IMR-90 (cell line): ENCODE data around the gene GPR37. TPM values are rescaled to one million over a fixed set of nuclear protein-coding genes. Genes with fewer than 3 reads are reported as not detected.

Experiments used
- ATAC-seq: fragments of 200-7000 bp; cut with Tn5 transposase; 2 replicates; pipeline ENCODE4 v1.9.1; 2020; ENCODE audit warnings: low read depth, mild to moderate bottlenecking, moderate library complexity
- BruUV-seq: library from RNA; stranded (reverse); fragments of 400-500 nt; replicated peaks from 2 replicates; lab custom pipeline; 2021; lab: Mats Ljungman, UMichigan
- CTCF ChIA-PET: fragments of 300-600 bp; formaldehyde crosslinking; extraction: SDS; loops from one replicate; lab custom pipeline; 2021; ENCODE audit warnings: antibody characterized with exemption; lab: Yijun Ruan, JAX
- POLR2A ChIA-PET: fragments of 300-600 bp; sonication (Branson Sonifier 250); formaldehyde crosslinking; loops from one replicate; lab custom pipeline; 2022; ENCODE audit warnings: antibody characterized with exemption; ENCODE audit not compliant: unreplicated experiment; lab: Charles Lee
- DNase-seq: peaks from one replicate; pipeline ENCODE4 v3.0.0; 2013
- H2AFZ ChIP-seq: replicated peaks from 2 replicates; pipeline ENCODE3; 2013; ENCODE audit warnings: low read length, mild to moderate bottlenecking; ENCODE audit not compliant: poor library complexity
- H2AK5ac ChIP-seq: 2 replicates; pipeline ENCODE4 v1.6.1; 2013; ENCODE audit warnings: low read depth, low read length, inconsistent platforms
- H2AK9ac ChIP-seq: replicated peaks from 2 replicates; pipeline ENCODE3; 2013; ENCODE audit warnings: mild to moderate bottlenecking, low read depth, low read length, moderate library complexity; ENCODE audit not compliant: poor library complexity
- H2BK120ac ChIP-seq: 2 replicates; pipeline ENCODE4 v1.6.1; 2013; ENCODE audit warnings: low read depth, low read length, inconsistent platforms
- H2BK15ac ChIP-seq: 3 replicates; pipeline ENCODE4 v1.6.1; 2013; ENCODE audit warnings: low read depth, low read length, inconsistent platforms
- H2BK20ac ChIP-seq: 2 replicates; pipeline ENCODE4 v1.6.1; 2013; ENCODE audit warnings: low read depth, mild to moderate bottlenecking, inconsistent platforms, low read length, moderate library complexity
- H2BK5ac ChIP-seq: 2 replicates; pipeline ENCODE4 v1.6.1; 2013; ENCODE audit warnings: mild to moderate bottlenecking, low read depth, low read length, inconsistent platforms; ENCODE audit not compliant: poor library complexity, severe bottlenecking
- H3K14ac ChIP-seq: replicated peaks from 2 replicates; pipeline ENCODE4 v1.6.1; 2013; ENCODE audit warnings: low read depth, low read length, inconsistent platforms
- H3K18ac ChIP-seq: 2 replicates; pipeline ENCODE4 v1.6.1; 2013; ENCODE audit warnings: low read depth, low read length, control low read depth
- H3K23ac ChIP-seq: 2 replicates; pipeline ENCODE4 v1.6.1; 2013; ENCODE audit warnings: low read depth, low read length, inconsistent platforms
- H3K27ac ChIP-seq: 2 replicates; pipeline ENCODE4 v1.5.1; 2013; ENCODE audit warnings: mild to moderate bottlenecking, control low read depth, low read length; ENCODE audit not compliant: insufficient read depth
- H3K27me3 ChIP-seq: 2 replicates; pipeline ENCODE4 v1.6.1; 2013; ENCODE audit warnings: low read length; ENCODE audit not compliant: control insufficient read depth, insufficient read depth
- H3K36me3 ChIP-seq: 2 replicates; pipeline ENCODE4 v1.6.1; 2013; ENCODE audit warnings: low read length, mixed read lengths; ENCODE audit not compliant: control insufficient read depth, insufficient read depth
- H3K4ac ChIP-seq: 2 replicates; pipeline ENCODE4 v1.6.1; 2013; ENCODE audit warnings: low read depth, low read length, inconsistent platforms
- H3K4me1 ChIP-seq: 2 replicates; pipeline ENCODE4 v1.6.1; 2013; ENCODE audit warnings: low read length, mixed read lengths; ENCODE audit not compliant: control insufficient read depth, insufficient read depth
- H3K4me2 ChIP-seq: 2 replicates; pipeline ENCODE4 v1.6.1; 2013; ENCODE audit warnings: low read depth, mild to moderate bottlenecking, control low read depth, low read length, moderate library complexity
- H3K4me3 ChIP-seq: 2 replicates; pipeline ENCODE4 v1.5.1; 2013; ENCODE audit warnings: low read depth, mild to moderate bottlenecking, control low read depth, low read length, moderate library complexity; ENCODE audit not compliant: insufficient read depth
- H3K56ac ChIP-seq: 2 replicates; pipeline ENCODE4 v1.6.1; 2013; ENCODE audit warnings: low read length, inconsistent platforms; ENCODE audit not compliant: insufficient read depth; ENCODE audit errors: extremely low read depth
- H3K79me1 ChIP-seq, 2 experiments: 2 replicates each; pipeline ENCODE4 v1.6.1; 2013; ENCODE audit warnings: low read length in 2 of 2, inconsistent platforms in 1 of 2, low read depth in 1 of 2
- H3K9ac ChIP-seq: 2 replicates; pipeline ENCODE4 v1.6.1; 2013; ENCODE audit warnings: low read depth, low read length, control low read depth
- H3K9me1 ChIP-seq: 2 replicates; pipeline ENCODE4 v1.6.1; 2013; ENCODE audit warnings: low read length, inconsistent platforms; ENCODE audit not compliant: insufficient read depth
- H3K9me3 ChIP-seq: 2 replicates; pipeline ENCODE4 v1.6.1; 2013; ENCODE audit warnings: low read length; ENCODE audit not compliant: control insufficient read depth, insufficient read depth
- H4K20me1 ChIP-seq: 2 replicates; pipeline ENCODE4 v1.6.1; 2013; ENCODE audit warnings: low read length, inconsistent platforms; ENCODE audit not compliant: insufficient read depth
- H4K5ac ChIP-seq: 2 replicates; pipeline ENCODE4 v1.6.1; 2013; ENCODE audit warnings: mild to moderate bottlenecking, low read depth, low read length, control low read depth
- H4K8ac ChIP-seq, 2 experiments: 2 replicates each; pipeline ENCODE4 v1.6.1; 2013; ENCODE audit warnings: low read depth in 2 of 2, low read length in 2 of 2, control low read depth in 1 of 2, inconsistent platforms in 1 of 2
- H4K91ac ChIP-seq: 2 replicates; pipeline ENCODE4 v1.6.1; 2013; ENCODE audit warnings: low read depth, low read length, inconsistent platforms; ENCODE audit not compliant: insufficient read depth
- BHLHE40 ChIP-seq: fragments of 150-350 bp; IDR thresholded peaks from 2 replicates; pipeline ENCODE4 v1.6.1; 2016; ENCODE audit warnings: mild to moderate bottlenecking, low read depth, low read length
- CEBPB ChIP-seq: IDR thresholded peaks from 2 replicates; pipeline ENCODE4 v1.6.1; 2012; ENCODE audit warnings: low read depth, low read length, improper control_type of control experiment
- CHD1 ChIP-seq: IDR thresholded peaks from 2 replicates; pipeline ENCODE4 v1.6.1; 2012; ENCODE audit warnings: low read depth, low read length, improper control_type of control experiment
- CTCF ChIP-seq: conservative IDR thresholded peaks from 2 replicates; pipeline ENCODE4 v1.5.1; 2012; ENCODE audit warnings: mild to moderate bottlenecking, low read depth, low read length, improper control_type of control experiment
- ELK1 ChIP-seq: fragments of 150-350 bp; IDR thresholded peaks from 2 replicates; pipeline ENCODE4 v1.6.1; 2016; ENCODE audit warnings: low read depth, mild to moderate bottlenecking, low read length, moderate library complexity, borderline replicate concordance
- FOS ChIP-seq: fragments of 150-350 bp; IDR thresholded peaks from 2 replicates; pipeline ENCODE4 v1.6.1; 2016; ENCODE audit warnings: low read depth, low read length
- MAFK ChIP-seq: IDR thresholded peaks from 2 replicates; pipeline ENCODE4 v1.6.1; 2012; ENCODE audit warnings: low read depth, low read length, improper control_type of control experiment
- MAZ ChIP-seq: IDR thresholded peaks from 2 replicates; pipeline ENCODE4 v1.6.1; 2012; ENCODE audit warnings: low read depth, mild to moderate bottlenecking, low read length, improper control_type of control experiment, moderate library complexity, borderline replicate concordance
- MXI1 ChIP-seq: IDR thresholded peaks from 2 replicates; pipeline ENCODE4 v1.6.1; 2012; ENCODE audit warnings: low read depth, mild to moderate bottlenecking, low read length, moderate library complexity, borderline replicate concordance
- NFE2L2 ChIP-seq: fragments of 150-350 bp; IDR thresholded peaks from 2 replicates; pipeline ENCODE4 v1.6.1; 2016; ENCODE audit warnings: low read depth, mild to moderate bottlenecking, low read length
- RAD21 ChIP-seq: IDR thresholded peaks from 2 replicates; pipeline ENCODE4 v1.6.1; 2012; ENCODE audit warnings: low read length, improper control_type of control experiment
- RCOR1 ChIP-seq: IDR thresholded peaks from 2 replicates; pipeline ENCODE4 v1.6.1; 2012; ENCODE audit warnings: mild to moderate bottlenecking, low read length, improper control_type of control experiment; ENCODE audit not compliant: insufficient replicate concordance
- RFX5 ChIP-seq: IDR thresholded peaks from 2 replicates; pipeline ENCODE4 v1.8.0; 2012; ENCODE audit warnings: low read depth, mild to moderate bottlenecking, low read length, moderate library complexity
- USF2 ChIP-seq: fragments of 150-350 bp; IDR thresholded peaks from 2 replicates; pipeline ENCODE4 v1.6.1; 2017; ENCODE audit warnings: mild to moderate bottlenecking, antibody characterized with exemption, low read length, low read depth
- WGBS, 2 experiments: methylation state at CpG; one replicate each; pipeline versions ENCODE4 v1.1.5 to v1.1.7; 2013; ENCODE audit warnings: missing lambda C conversion rate in 2 of 2; ENCODE audit not compliant: insufficient read length in 1 of 2; ENCODE audit errors: extremely low coverage in 2 of 2; 5-methylcytosine and 5-hydroxymethylcytosine counted together
- dilution Hi-C: fragments of 300-500 bp; cut with HindIII; formaldehyde crosslinking; loops from one replicate; pipeline ENCODE4 v1.14.3; 2018; ENCODE audit warnings: low sequenced_read_pairs; ENCODE audit not compliant: unreplicated experiment
- in situ Hi-C: fragments of 300-500 bp; cut with MboI; formaldehyde crosslinking; loops from 3 replicates; pipeline ENCODE4 v1.14.3; 2019; ENCODE audit warnings: low sequenced_read_pairs, inconsistent platforms, mixed read lengths
- intact Hi-C: fragments of 100-400 bp; cut with micrococcal nuclease; formaldehyde crosslinking; loops from 2 replicates; pipeline ENCODE4 v1.10.0; 2022
- polyA plus RNA-seq, 3 experiments: library from polyadenylated mRNA; depleted of rRNA; stranded (reverse); fragments of >200 nt; gene quantifications; 2 replicates each; pipeline ENCODE4 v1.2.3, GENCODE V29; 2012; ENCODE audit warnings: low replicate concordance in 1 of 3
- total RNA-seq: library from RNA; depleted of rRNA; stranded (reverse); fragments of >200 nt; gene quantifications from 2 replicates; pipeline ENCODE4 v1.2.3, GENCODE V29; 2012

The GPR37 gene
- total and polyA plus RNA-seq, 2 of the 4 experiments (the other 2 are of a cell fraction), result 4.6 to 9.3 TPM

- Histone ChIP-seq H3K9me3 (no peaks in the 10 kb centered on the region), H3K9ac (no peak overlapping the region), H2AFZ (no peak overlapping the region), H3K4me3 (no peak overlapping the region), H3K14ac (no peak overlapping the region), H2AK5ac (no peak overlapping the region), H3K27me3 (no peaks in the 10 kb centered on the region), H3K23ac (no peak overlapping the region), H3K4me2 (no peak overlapping the region), H3K36me3 (no peaks in the 10 kb centered on the region), H3K9me1 (no peaks in the 10 kb centered on the region), H3K56ac (no peak overlapping the region), H3K4me1 (no peaks in the 10 kb centered on the region), H3K18ac (no peak overlapping the region), H4K91ac (no peak overlapping the region), H3K4ac (no peak overlapping the region), H2AK9ac (no peak overlapping the region), H4K8ac (no peak overlapping the region), H4K5ac (no peak overlapping the region), H2BK15ac (no peak overlapping the region), H3K27ac (no peak overlapping the region), H2BK120ac (no peak overlapping the region), H3K79me1 (no peaks in the 10 kb centered on the region), H2BK20ac (no peak overlapping the region), H2BK5ac (no peak overlapping the region), H4K20me1 (no peaks in the 10 kb centered on the region)
- DNase-seq (no peak), ATAC-seq (no peak)
- CTCF ChIA-PET, result interaction anchor here (0.6 to 0.8 kb wide), 2 partner anchors 21 to 158 kb away, joined by 3 to 4 read pairs; no protein-coding TSS in a partner anchor
- BruUV-seq, result no TSS peak
- TF ChIP-seq RAD21, result no peak
- no peak for TF ChIP-seq RCOR1
- TF ChIP-seq CEBPB, result no peak
- no peak for TF ChIP-seq FOS
- no peak for TF ChIP-seq MAZ
- no peak for TF ChIP-seq NFE2L2
- no peak for TF ChIP-seq BHLHE40
- no peak for TF ChIP-seq USF2
- TF ChIP-seq MAFK, result no peak
- no peak for TF ChIP-seq RFX5
- no peak for TF ChIP-seq CTCF
- no peak for TF ChIP-seq MXI1
- no peak for TF ChIP-seq CHD1
- TF ChIP-seq ELK1, result no peak
- whole genome bisulfite sequencing, 2 experiments, result no CpG with 5 or more reads among the region's 2 CpGs
- POLR2A ChIA-PET, result no interaction called here
- in situ Hi-C loops (no loop called here), intact Hi-C loops (no loop called here), dilution Hi-C loops (loop anchor here (25.0 kb wide), 1 partner anchor 650 kb away; no protein-coding TSS in a partner anchor)
Observed at GRCh38 chr7:124812764-124813163, 47.2 kb upstream of the GPR37 start.
